Heart left ventricle (tissue), 13 donors: ENCODE results near the gene HLA-F.

Source experiments
- CTCF ChIP-seq, 12 donors: fragments of 200-600 bp; sonication (generic) in 4 of 12; IDR thresholded peaks; one replicate each; pipeline versions ENCODE4 v1.5.0 to v1.8.0; 2018 to 2022; ENCODE audit warnings: antibody characterized with exemption in 12 of 12, mild to moderate bottlenecking in 5 of 12
- POLR2A ChIP-seq, 2 donors: fragments of 450-650 bp; IDR thresholded peaks; one replicate each; pipeline ENCODE4 v1.6.1; 2017; ENCODE audit warnings: antibody characterized with exemption in 2 of 2, mild to moderate bottlenecking in 2 of 2, moderate library complexity in 2 of 2
- donor health status: ischemic (EF 13 %, LVEDD 7.1; RV severe dilation, severe dysfunction).
- donor health status: DM: no; HTN: yes; CAD: no.
- donor health status: DM: no; HTN: no; CAD: no.
- donor health status: ischemic (EF 25% LVEDD 6.9; RV normal size, moderate dysfunction).
- donor health status: ischemic (EF 25% LVEDD 5.7; RV mildly dilated, moderate dysfunction).
- donor health status: ischemic (EF 35%, LVEDD 5.7; RV mildly dilated, moderate dysfunction).
- donor health status: nonischemic (EF 11% LVEDD 7.7; RV severe dilation, severe dysfunction).
- donor health status: DM: yes; HTN: yes; CAD: no.
- donor health status: PGD.
- donor health status: ischemic (EF 29% LVEDD 5.4; RV normal size, mild dysfunction).
- donor health status: nonischemic (EF 23%, LVEDD 6.1; RV moderate dilation, normal function).

GRCh38 chr6:29758761-29759160 lies 35.5 kb downstream of the HLA-F start:
- TF ChIP-seq CTCF (IDR thresholded peaks at IDR 0.05) (no peak), POLR2A (IDR thresholded peaks at IDR 0.05) (no peak)
